ENCODE data around the gene TEX19.

- TF ChIP-seq REST (IDR thresholded peaks at IDR 0.05; ENCODE audit: insufficient read depth in 1 of 2, low read depth in 2 of 2, low read length in 1 of 2) (no peak), POLR2AphosphoS5 (IDR thresholded peaks at IDR 0.05; ENCODE audit: low read depth, low read length) (no peak), CTCF (IDR thresholded peaks at IDR 0.05) (no peak)
Observed at GRCh38 chr17:82349287-82349701, 9.8 kb upstream of the TEX19 start.
